Measurements from ENCODE around the gene MAPK7.

- no peak for TF ChIP-seq CTCF (IDR thresholded peaks at IDR 0.05)
- TF ChIP-seq POLR2AphosphoS5 (IDR thresholded peaks at IDR 0.05), result no peak
- TF ChIP-seq POLR2A (IDR thresholded peaks at IDR 0.05), result no peak
Observed at GRCh38 chr17:19336938-19337711, 41.2 kb upstream of the MAPK7 start.

Data from prostate gland (tissue), 2 donors.